ENCODE measurements around the gene PABPC4L.

GRCh38 chr4:134189480-134189879, 12.1 kb downstream of the PABPC4L start:
- TF ChIP-seq, protein P1, sequence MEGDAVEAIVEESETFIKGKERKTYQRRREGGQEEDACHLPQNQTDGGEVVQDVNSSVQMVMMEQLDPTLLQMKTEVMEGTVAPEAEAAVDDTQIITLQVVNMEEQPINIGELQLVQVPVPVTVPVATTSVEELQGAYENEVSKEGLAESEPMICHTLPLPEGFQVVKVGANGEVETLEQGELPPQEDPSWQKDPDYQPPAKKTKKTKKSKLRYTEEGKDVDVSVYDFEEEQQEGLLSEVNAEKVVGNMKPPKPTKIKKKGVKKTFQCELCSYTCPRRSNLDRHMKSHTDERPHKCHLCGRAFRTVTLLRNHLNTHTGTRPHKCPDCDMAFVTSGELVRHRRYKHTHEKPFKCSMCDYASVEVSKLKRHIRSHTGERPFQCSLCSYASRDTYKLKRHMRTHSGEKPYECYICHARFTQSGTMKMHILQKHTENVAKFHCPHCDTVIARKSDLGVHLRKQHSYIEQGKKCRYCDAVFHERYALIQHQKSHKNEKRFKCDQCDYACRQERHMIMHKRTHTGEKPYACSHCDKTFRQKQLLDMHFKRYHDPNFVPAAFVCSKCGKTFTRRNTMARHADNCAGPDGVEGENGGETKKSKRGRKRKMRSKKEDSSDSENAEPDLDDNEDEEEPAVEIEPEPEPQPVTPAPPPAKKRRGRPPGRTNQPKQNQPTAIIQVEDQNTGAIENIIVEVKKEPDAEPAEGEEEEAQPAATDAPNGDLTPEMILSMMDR (IDR thresholded peaks at IDR 0.05; ENCODE audit: low read length), result no peak
- TF ChIP-seq EZH2 (optimal IDR thresholded peaks at IDR 0.05; ENCODE audit: low read depth, low read length), result no peak
